GM18499 (cell line): ENCODE results near the gene MAOB.

Experiments used
- ATAC-seq: cut with Tn5 transposase; IDR thresholded peaks from one replicate; pipeline ENCODE4 v1.9.1; 2021; ENCODE audit warnings: moderate number of reproducible peaks; ENCODE audit not compliant: insufficient read depth, unreplicated experiment

MAOB gene

GRCh38 chrX:43861750-43862149 is 20.5 kb downstream of the MAOB start:
- no peak for ATAC-seq

GRCh38 chrX:43860646-43861370 is 21.4 kb downstream of the MAOB start:
- no peak for ATAC-seq

GRCh38 chrX:43853225-43853828 is 28.9 kb downstream of the MAOB start:
- no peak for ATAC-seq

- ATAC-seq, result no peak
These were observed 31.6 kb downstream of the MAOB start for GRCh38 chrX:43850629-43851028.

- ATAC-seq, result no peak
These were observed 33.1 kb downstream of the MAOB start for GRCh38 chrX:43849173-43849572.

GRCh38 chrX:43847352-43847751 is 34.9 kb downstream of the MAOB start:
- ATAC-seq, result no peak

- no peak for ATAC-seq
These were observed 35.7 kb downstream of the MAOB start for GRCh38 chrX:43846558-43846957.

- no peak for ATAC-seq
These were observed 36.5 kb downstream of the MAOB start for GRCh38 chrX:43845776-43846175.

- no peak for ATAC-seq
These were observed 42.0 kb downstream of the MAOB start for GRCh38 chrX:43840265-43840664.

- no peak for ATAC-seq
These were observed 45.6 kb downstream of the MAOB start for GRCh38 chrX:43836435-43837184.

GRCh38 chrX:43835559-43835958 is 46.7 kb downstream of the MAOB start:
- no peak for ATAC-seq

GRCh38 chrX:43827791-43828190 is 54.5 kb downstream of the MAOB start:
- no peak for ATAC-seq

- ATAC-seq, result no peak
These were observed 60.2 kb downstream of the MAOB start for GRCh38 chrX:43822014-43822413.

GRCh38 chrX:43817444-43817843 is 64.8 kb downstream of the MAOB start:
- ATAC-seq, result no peak

- no peak for ATAC-seq
These were observed 67.0 kb downstream of the MAOB start for GRCh38 chrX:43815209-43815608.

GRCh38 chrX:43813898-43814297 is 68.4 kb downstream of the MAOB start:
- no peak for ATAC-seq

GRCh38 chrX:43813319-43813718 is 68.9 kb downstream of the MAOB start:
- ATAC-seq, result no peak

- no peak for ATAC-seq
These were observed 72.8 kb downstream of the MAOB start for GRCh38 chrX:43809463-43809862.

GRCh38 chrX:43808231-43808630 is 74.0 kb downstream of the MAOB start:
- ATAC-seq, result no peak

GRCh38 chrX:43805579-43805978 is 76.7 kb downstream of the MAOB start:
- ATAC-seq, result no peak

GRCh38 chrX:43804021-43804420 is 78.2 kb downstream of the MAOB start:
- ATAC-seq, result no peak
